ENCODE measurements around the gene CELA1. TPM values are rescaled to one million over a fixed set of nuclear protein-coding genes. Genes with fewer than 3 reads are reported as not detected.

Gene CELA1
- total RNA-seq, 2 donors from 2014 or later = not detected

GRCh38 chr12:51364001-51364400 is 17.5 kb upstream of the CELA1 start:
- intact Hi-C loops (cut with DNase I) = no loop called here
- no peaks in the 10 kb centered on the region for H3K27me3 ChIP-seq
- DNase-seq (no peak), ATAC-seq (no peak)
- WGBS, 2 donors = 89 to 92% methylated on average over 7 to 11 of the region's 11 CpGs
- peaks cover 23% of the 10 kb centered on the region for H3K4me1 ChIP-seq
- no peak overlapping the region for H3K27ac ChIP-seq
- H3K36me3 ChIP-seq (replicated peaks in 1 of 2; ENCODE audit: insufficient read depth in 1 of 2, low read depth in 2 of 2) = no peaks in the 10 kb centered on the region
- H3K9me3 ChIP-seq = no peaks in the 10 kb centered on the region
- TF ChIP-seq, protein P1, sequence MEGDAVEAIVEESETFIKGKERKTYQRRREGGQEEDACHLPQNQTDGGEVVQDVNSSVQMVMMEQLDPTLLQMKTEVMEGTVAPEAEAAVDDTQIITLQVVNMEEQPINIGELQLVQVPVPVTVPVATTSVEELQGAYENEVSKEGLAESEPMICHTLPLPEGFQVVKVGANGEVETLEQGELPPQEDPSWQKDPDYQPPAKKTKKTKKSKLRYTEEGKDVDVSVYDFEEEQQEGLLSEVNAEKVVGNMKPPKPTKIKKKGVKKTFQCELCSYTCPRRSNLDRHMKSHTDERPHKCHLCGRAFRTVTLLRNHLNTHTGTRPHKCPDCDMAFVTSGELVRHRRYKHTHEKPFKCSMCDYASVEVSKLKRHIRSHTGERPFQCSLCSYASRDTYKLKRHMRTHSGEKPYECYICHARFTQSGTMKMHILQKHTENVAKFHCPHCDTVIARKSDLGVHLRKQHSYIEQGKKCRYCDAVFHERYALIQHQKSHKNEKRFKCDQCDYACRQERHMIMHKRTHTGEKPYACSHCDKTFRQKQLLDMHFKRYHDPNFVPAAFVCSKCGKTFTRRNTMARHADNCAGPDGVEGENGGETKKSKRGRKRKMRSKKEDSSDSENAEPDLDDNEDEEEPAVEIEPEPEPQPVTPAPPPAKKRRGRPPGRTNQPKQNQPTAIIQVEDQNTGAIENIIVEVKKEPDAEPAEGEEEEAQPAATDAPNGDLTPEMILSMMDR (IDR thresholded peaks at IDR 0.05) = no peak
- TF ChIP-seq POLR2A (IDR thresholded peaks at IDR 0.05) = no peak
- H3K4me3 ChIP-seq = no peak overlapping the region

DNA sequence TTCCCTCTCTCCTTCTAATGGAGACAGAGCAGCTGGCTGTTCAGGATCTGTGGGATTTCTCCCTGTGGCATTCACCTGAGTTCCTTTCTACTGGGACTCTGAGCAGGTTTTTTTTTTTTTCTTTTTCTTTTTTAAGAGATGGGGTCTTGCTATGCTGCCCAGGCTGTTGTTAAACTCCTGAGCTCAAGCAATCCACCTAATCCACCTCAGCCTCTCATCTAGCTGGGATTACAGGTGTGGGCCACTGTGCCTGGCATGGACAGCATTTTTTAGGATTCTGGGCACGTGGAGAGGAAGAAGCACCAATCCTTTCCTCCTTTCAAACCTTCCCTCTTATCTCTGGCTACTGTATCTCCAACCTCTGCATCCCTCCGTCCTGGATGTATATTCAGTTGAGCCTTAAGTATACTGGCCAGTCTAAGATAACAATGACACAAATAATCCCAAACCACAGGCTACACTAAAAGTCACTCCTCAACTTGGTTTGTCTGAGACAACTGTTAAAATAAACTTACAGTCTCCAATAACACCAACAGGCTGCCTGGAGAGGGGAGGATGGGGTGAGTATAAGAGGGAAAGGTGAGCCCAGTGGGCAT is 16.4 kb upstream of the CELA1 start:
- ATAC-seq (no peak), DNase-seq (no peak)
- Histone ChIP-seq H3K27ac (no peak overlapping the region), H3K4me3 (no peak overlapping the region), H3K9me3 (no peaks in the 10 kb centered on the region), H3K4me1 (peaks cover 23% of the 10 kb centered on the region), H3K27me3 (no peaks in the 10 kb centered on the region), H3K36me3 (replicated peaks in 1 of 2; ENCODE audit: insufficient read depth in 1 of 2, low read depth in 2 of 2) (peaks cover 0 to 1% of the 10 kb centered on the region in 2 donors)
- no peak for TF ChIP-seq POLR2A (IDR thresholded peaks at IDR 0.05)
- TF ChIP-seq, protein P1 (IDR thresholded peaks at IDR 0.05) = no peak
- WGBS, 2 donors = 88 to 92% methylated on average over 2 of the region's 2 CpGs
- intact Hi-C loops (cut with DNase I) = no loop called here

GRCh38 chr12:51362307-51362706 is 15.8 kb upstream of the CELA1 start:
- Histone ChIP-seq H3K4me3 (no peak overlapping the region), H3K27ac (no peak overlapping the region), H3K4me1 (peaks cover 23% of the 10 kb centered on the region), H3K9me3 (no peaks in the 10 kb centered on the region), H3K36me3 (replicated peaks in 1 of 2; ENCODE audit: insufficient read depth in 1 of 2, low read depth in 2 of 2) (peaks cover 0 to 1% of the 10 kb centered on the region in 2 donors), H3K27me3 (no peaks in the 10 kb centered on the region)
- WGBS, 2 donors = 90 to 97% methylated on average over 5 to 6 of the region's 6 CpGs
- no peak for ATAC-seq
- DNase-seq = peak in 1 of 4 donors; percentile 19
- intact Hi-C loops (cut with DNase I) = no loop called here
- TF ChIP-seq POLR2A (IDR thresholded peaks at IDR 0.05) = no peak
- TF ChIP-seq, protein P1 (IDR thresholded peaks at IDR 0.05) = no peak

- H3K4me1 ChIP-seq = peaks cover 23% of the 10 kb centered on the region
- peak in 2 of 4 donors; percentile 26 to 44 for DNase-seq
- no peak overlapping the region for H3K4me3 ChIP-seq
- H3K9me3 ChIP-seq = no peaks in the 10 kb centered on the region
- peak; percentile 58 for ATAC-seq
- intact Hi-C loops (cut with DNase I) = no loop called here
- 47 to 60% methylated on average over 8 of the region's 8 CpGs for WGBS, 2 donors
- peak overlapping the region in 2 of 4 donors; percentile 22 to 44 for H3K27ac ChIP-seq
- H3K27me3 ChIP-seq = no peaks in the 10 kb centered on the region
- peaks cover 0 to 1% of the 10 kb centered on the region in 2 donors for H3K36me3 ChIP-seq (replicated peaks in 1 of 2; ENCODE audit: insufficient read depth in 1 of 2, low read depth in 2 of 2)
- TF ChIP-seq, protein P1 (IDR thresholded peaks at IDR 0.05) = peak in 3 of 7 experiments; percentile 19 to 35 (median 35)
- TF ChIP-seq POLR2A (IDR thresholded peaks at IDR 0.05) = no peak
Observed at GRCh38 chr12:51361161-51362016, 14.9 kb upstream of the CELA1 start.
